NCI-H2171 treated with DMSO at 0.1 percent for 48 hours (cell line): ENCODE measurements around the gene UCK2.
A peak's percentile ranks its signal among the peaks of the same experiment; 100 is the strongest.

Experiments
- DNase-seq: peaks from one replicate; lab custom pipeline; 2025; lab: John Stamatoyannopoulos, UW

Gene UCK2

DNA sequence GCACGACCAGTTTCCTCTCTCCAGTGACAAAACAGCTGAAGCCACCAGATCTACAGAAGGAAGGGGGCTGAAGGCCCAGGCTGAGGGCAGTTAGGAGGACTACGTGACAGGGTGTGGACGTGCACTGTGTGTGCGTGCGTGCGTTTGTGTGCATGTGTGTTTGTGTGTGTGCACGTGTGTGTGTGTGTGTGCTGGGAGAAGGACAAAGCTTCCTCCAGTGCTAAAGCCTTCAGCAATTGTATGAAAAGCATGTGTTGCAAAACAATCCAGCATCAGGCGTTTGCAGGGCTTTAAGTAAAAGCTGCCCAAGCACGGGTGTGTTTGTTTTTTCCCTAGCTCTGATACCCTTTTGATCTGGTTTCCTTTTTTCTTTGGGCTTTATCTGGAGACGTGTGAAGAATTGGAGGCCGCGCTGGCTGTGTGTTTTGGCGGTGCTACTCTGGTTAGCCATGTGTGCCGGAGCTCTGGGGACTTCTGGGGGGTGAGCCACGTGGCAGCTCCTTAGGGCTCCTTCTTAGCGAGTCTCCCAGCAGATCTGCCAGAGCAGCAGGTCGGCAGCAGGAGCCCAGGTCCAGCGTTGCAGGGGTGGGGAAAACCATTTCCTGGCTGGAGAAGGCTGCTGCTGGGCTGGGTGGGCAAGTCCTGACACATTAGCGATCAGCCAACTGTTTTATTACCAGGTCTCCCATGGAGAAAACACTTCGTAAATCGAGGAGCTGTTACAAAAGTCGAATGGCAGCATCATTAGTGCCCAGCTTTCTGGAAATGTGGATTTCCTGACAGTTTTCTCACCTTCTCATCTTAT is 73.4 kb downstream of the UCK2 start:
- peak; percentile 81 for DNase-seq

- no peak for DNase-seq
Observed at GRCh38 chr1:165902565-165902964, 75.2 kb downstream of the UCK2 start.

DNA sequence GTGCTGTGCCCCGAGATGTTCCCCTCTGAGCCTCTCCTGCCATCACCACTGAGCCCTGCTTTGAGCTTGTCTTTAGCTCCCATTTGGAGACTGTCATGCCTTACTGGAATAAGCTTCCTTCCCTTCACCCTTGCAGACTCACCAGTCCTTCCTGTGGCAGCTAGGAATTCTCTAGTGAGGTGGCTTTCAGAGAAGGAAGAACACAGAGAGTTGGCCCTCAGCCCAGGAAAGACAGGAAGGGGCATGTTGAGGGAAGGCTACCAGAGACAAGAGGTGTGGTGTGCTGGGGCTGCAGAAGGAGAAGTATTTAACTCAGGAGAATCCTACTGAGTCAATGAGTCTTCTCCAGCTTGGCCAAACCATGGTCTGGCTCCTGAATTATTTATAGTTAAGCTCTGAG is 76.3 kb downstream of the UCK2 start:
- DNase-seq, result peak; percentile 81

GRCh38 chr1:165904948-165905347 is 77.5 kb downstream of the UCK2 start:
- no peak for DNase-seq

GRCh38 chr1:165905853-165906252 is 78.4 kb downstream of the UCK2 start:
- no peak for DNase-seq

- DNase-seq, result no peak
Observed at GRCh38 chr1:165907256-165907857, 79.9 kb downstream of the UCK2 start.

- DNase-seq, result no peak
Observed at GRCh38 chr1:165910764-165911421, 83.5 kb downstream of the UCK2 start.

GRCh38 chr1:165911609-165912281 is 84.3 kb downstream of the UCK2 start:
- DNase-seq, result no peak

DNA sequence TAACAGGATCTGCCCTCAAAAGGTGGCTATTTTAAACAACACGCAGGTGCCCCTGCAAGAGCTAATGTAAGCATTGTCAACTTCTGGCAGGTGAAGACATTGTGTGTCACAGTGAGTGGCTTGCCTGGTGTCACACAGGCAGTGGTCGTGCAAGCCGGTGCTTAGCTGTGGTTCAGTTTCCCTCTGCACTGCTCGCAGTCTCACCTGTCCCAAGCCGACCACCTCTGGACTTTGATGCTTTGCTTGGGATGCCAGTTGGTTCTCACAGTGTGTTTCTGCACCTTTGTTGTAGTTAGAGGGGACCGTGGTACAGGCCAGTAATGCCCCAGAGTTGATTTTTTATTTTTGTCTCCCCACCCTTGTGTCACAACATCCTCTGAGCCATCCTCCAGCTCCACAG is 85.2 kb downstream of the UCK2 start:
- no peak for DNase-seq

GRCh38 chr1:165914136-165914798 is 86.9 kb downstream of the UCK2 start:
- peak; percentile 69 for DNase-seq

GRCh38 chr1:165915480-165915879 is 88.1 kb downstream of the UCK2 start:
- DNase-seq, result no peak

DNA sequence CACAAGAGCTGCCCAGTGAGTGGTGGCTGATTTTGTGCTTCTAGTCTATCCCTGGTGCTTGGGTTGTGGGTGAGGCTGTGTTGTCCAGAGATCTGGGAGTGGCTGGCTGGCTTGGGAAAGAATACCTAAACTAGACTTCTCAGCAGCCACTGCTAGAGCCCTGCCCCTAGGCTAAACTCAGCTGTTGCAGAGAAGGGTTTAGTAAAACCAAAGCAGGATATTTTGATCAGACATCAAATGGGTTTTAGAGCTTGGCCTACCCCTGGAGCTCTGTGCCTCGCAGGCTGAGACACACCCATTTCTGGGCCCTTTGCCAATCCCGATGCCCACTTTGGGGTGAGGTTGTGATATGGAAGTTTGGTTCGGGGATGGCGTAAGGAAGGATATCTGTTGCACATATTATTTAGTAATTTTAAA is 88.5 kb downstream of the UCK2 start:
- no peak for DNase-seq

DNA sequence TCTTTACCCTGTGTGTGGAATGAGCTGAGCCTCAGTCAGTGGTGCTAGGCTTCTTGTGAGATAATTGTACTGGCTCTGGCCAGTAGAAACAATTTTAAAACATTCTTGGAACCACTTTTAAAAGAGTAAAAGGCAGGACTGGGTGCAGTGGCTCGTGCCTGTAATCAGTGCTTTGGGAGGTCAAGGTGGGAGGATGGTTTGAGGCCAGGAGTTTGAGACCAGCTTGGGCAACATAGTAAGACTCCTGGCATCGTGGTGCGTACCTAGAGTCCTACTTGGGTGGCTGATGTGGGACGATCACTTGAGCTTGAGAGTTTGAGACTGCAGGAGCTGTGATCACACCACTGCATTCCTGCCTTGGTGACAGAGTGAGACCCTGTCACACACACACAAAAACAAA is 89.8 kb downstream of the UCK2 start:
- DNase-seq, result no peak

- DNase-seq, result no peak
Observed at GRCh38 chr1:165924117-165924516, 96.7 kb downstream of the UCK2 start.

DNA sequence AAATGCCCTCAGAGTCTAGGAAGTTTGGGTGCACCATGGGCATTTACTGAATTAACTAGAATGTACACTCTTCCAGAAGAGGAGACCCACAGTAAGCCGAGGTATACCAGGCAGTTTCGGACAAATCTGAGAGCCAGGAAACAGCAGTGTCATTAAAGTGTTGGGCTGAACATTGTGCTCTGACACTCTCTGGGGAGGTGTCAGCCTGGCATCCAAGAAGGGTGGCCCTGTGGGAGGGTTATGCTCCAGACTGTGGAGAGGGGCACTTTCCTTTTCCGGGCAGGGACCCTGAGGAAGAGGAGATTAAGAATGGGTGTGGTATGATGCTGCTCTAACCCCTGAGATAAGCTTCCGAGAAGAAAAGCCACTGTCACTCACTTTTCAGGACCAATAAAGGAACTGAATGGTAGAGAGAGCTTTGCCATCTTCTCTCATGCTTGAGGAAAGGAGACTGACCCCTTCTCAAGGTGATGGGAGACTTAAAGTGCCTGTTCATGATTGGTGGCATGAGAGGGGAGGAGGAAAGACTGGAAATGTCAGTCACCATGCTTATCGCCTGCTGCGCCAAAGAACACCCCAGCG is 98.2 kb downstream of the UCK2 start:
- DNase-seq, result no peak

DNA sequence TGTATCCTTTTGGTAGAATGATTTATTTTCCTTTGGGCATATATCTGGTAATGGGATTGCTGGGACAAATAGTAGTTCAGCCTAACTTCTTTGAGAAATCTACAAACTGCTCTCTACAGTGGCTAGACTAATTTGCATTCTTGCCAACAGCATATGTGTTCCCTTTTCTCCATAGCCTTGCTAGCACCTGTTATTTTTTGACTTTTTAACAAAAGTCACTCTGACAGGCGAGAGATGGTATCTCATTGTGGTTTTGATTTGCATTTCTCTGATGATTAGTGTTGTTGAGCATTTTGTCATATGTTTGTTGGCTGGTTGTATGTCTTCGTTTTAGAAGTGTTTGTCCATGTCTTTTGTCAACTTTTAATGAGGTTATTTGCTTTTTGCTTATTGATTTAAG is 99.8 kb downstream of the UCK2 start:
- DNase-seq, result no peak

GRCh38 chr1:165928075-165928731 is 100.8 kb downstream of the UCK2 start:
- peak; percentile 54 for DNase-seq

- no peak for DNase-seq
Observed at GRCh38 chr1:165930961-165931360, 103.5 kb downstream of the UCK2 start.

GRCh38 chr1:165933446-165934170 is 106.2 kb downstream of the UCK2 start:
- DNase-seq, result no peak

DNA sequence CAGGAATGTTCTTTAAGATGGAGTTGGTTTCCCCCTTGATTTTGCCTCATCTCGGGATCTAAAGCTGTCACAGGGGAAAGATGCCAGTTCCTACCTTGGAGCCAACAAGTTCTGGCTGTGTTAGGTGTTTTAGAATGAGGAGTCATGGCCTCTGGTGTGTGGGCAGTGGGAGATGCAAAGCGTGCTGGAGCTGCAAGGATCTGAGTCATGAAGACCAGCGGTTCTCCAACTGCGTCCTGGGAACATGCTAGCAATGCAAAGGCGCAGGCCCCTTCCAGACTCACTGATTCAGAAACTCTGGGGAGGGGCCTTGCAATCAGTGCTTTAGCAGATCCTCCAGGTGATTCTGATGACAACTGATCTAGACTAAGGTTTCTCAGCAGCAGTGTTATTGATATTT is 109.1 kb downstream of the UCK2 start:
- DNase-seq, result no peak

DNA sequence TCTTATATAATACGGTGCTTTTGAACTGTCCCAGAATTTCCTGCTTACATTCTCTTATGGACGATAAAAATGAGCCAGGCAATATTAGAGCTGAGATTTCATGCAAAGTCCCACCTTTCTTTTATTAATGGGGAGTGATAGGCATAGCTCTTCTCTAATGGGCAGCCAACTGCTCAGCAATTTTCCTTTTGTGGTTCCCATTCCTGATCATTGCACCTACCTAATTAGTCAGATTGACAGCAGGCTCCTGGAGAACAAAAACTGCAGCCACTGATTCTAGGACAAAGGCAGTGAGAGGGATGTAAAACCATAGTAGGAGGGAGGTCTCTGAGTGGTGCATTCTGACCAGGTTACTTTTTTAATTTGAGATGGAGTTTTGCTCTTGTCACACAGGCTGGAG is 110.4 kb downstream of the UCK2 start:
- no peak for DNase-seq
